Neural progenitor cell (in vitro differentiated cells): ENCODE measurements around the gene CPD. TPM values are rescaled to one million over a fixed set of nuclear protein-coding genes. Genes with fewer than 3 reads are reported as not detected.

Source experiments
- DNase-seq: peaks from one replicate; pipeline ENCODE4 v3.0.0-alpha.2; 2016; ENCODE audit warnings: low spot score
- H2AFZ ChIP-seq: fragments of 200-600 bp; sonication (generic); replicated peaks from 2 replicates; pipeline ENCODE4 v1.6.1; 2016; ENCODE audit warnings: antibody characterized with exemption
- H3F3A ChIP-seq: fragments of 200-600 bp; sonication (generic); 2 replicates; pipeline ENCODE4 v1.6.1; 2016; ENCODE audit warnings: antibody characterized with exemption, low read depth
- H3K27ac ChIP-seq: fragments of 200-600 bp; sonication (generic); 2 replicates; pipeline ENCODE4 v1.5.1; 2016; ENCODE audit warnings: mild to moderate bottlenecking
- H3K27me3 ChIP-seq: fragments of 200-600 bp; sonication (generic); 2 replicates; pipeline ENCODE4 v1.6.1; 2016; ENCODE audit warnings: mild to moderate bottlenecking, moderate library complexity
- H3K36me3 ChIP-seq: fragments of 200-600 bp; sonication (generic); 2 replicates; pipeline ENCODE4 v1.5.1; 2016
- H3K4me1 ChIP-seq: fragments of 200-600 bp; sonication (generic); 2 replicates; pipeline ENCODE4 v1.6.1; 2016; ENCODE audit warnings: mixed run types
- H3K4me2 ChIP-seq: fragments of 200-600 bp; sonication (generic); 2 replicates; pipeline ENCODE4 v1.6.1; 2016
- H3K4me3 ChIP-seq: fragments of 200-600 bp; sonication (generic); 2 replicates; pipeline ENCODE4 v1.5.1; 2016
- H3K79me2 ChIP-seq: fragments of 200-600 bp; sonication (generic); 2 replicates; pipeline ENCODE4 v1.6.1; 2016; ENCODE audit warnings: low read depth
- H3K9ac ChIP-seq: fragments of 200-600 bp; sonication (generic); 2 replicates; pipeline ENCODE4 v1.6.1; 2016
- H3K9me3 ChIP-seq: fragments of 200-600 bp; sonication (generic); 2 replicates; pipeline ENCODE4 v1.5.1; 2016; ENCODE audit warnings: low read depth
- H4K20me1 ChIP-seq: fragments of 200-600 bp; sonication (generic); 2 replicates; pipeline ENCODE4 v1.6.1; 2016; ENCODE audit warnings: low read depth
- H3K27ac Mint-ChIP-seq: 3 replicates; pipeline ENCODE4 v1.8.0; 2021; ENCODE audit warnings: mixed read lengths
- H3K27me3 Mint-ChIP-seq: 2 replicates; pipeline ENCODE4 v1.8.0; 2022; ENCODE audit warnings: low read depth, mild to moderate bottlenecking, inconsistent platforms, moderate library complexity, mixed read lengths; ENCODE audit not compliant: insufficient read depth
- H3K36me3 Mint-ChIP-seq: 3 replicates; pipeline ENCODE4 v1.8.0; 2021; ENCODE audit warnings: mixed read lengths
- H3K4me1 Mint-ChIP-seq: 3 replicates; pipeline ENCODE4 v1.8.0; 2021; ENCODE audit warnings: mixed read lengths
- H3K4me3 Mint-ChIP-seq: 3 replicates; pipeline ENCODE4 v1.8.0; 2021; ENCODE audit warnings: mild to moderate bottlenecking, moderate library complexity, mixed read lengths
- H3K9me3 Mint-ChIP-seq: 3 replicates; pipeline ENCODE4 v1.8.0; 2020; ENCODE audit warnings: mixed read lengths
- EZH2 ChIP-seq: fragments of 200-600 bp; sonication (generic); IDR thresholded peaks from 2 replicates; pipeline ENCODE4 v1.6.1; 2017; ENCODE audit warnings: antibody characterized with exemption, mild to moderate bottlenecking, moderate library complexity
- EZH2phosphoT487 ChIP-seq: fragments of 200-600 bp; sonication (generic); IDR thresholded peaks from 2 replicates; pipeline ENCODE4 v1.6.1; 2017; ENCODE audit warnings: antibody characterized with exemption
- total RNA-seq: library from RNA; depleted of rRNA; stranded (reverse); fragments of >200 nt; gene quantifications from 2 replicates; pipeline ENCODE4 v1.2.3, GENCODE V29; 2015; ENCODE audit warnings: low replicate concordance
- TF ChIP-seq, protein P1 (sequence below): fragments of 200-600 bp; sonication (generic); IDR thresholded peaks from 2 replicates; pipeline ENCODE4 v1.5.1; 2017; ENCODE audit warnings: antibody characterized with exemption, mild to moderate bottlenecking

CPD gene
- total RNA-seq, 1 donor from 2014 or later = 70.8 TPM

DNA sequence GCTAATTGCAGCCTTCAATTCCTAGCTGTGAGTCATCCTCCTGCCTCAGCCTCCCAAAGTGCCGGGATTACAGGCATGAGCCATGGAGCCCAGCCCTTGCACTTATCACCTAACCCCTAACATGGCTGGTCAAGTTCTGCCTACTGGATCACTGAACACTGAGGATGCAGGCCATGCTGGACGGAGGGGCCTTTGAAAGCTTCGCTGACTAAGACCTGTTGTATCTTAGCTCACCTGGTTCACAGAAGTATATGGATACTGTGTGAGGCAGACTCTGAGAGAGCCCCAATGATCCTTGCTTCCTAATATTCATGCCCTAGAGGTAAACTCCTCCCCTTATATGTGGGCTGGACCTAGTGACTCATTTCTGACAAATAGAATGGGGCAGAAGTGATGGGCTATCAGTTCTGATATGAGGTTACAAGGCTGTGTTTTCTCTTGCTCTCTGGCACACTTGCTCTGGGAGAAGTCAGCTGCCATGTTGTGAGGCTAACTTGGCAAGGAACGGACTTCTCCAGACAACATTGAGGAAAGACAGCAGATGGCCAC is 33.1 kb upstream of the CPD start:
- Histone ChIP-seq H3K27me3 (no peaks in the 10 kb centered on the region), H3K4me1 (peaks cover 4% of the 10 kb centered on the region), H3K27ac (no peak overlapping the region), H3K4me3 (no peak overlapping the region), H2AFZ (no peak overlapping the region), H3K9me3 (no peaks in the 10 kb centered on the region), H3K4me2 (no peak overlapping the region), H3K9ac (no peak overlapping the region), H3K79me2 (no peaks in the 10 kb centered on the region), H3F3A (peaks cover 6% of the 10 kb centered on the region), H3K36me3 (no peaks in the 10 kb centered on the region), H4K20me1 (no peaks in the 10 kb centered on the region)
- Mint-ChIP-seq H3K27me3 (no peaks in the 10 kb centered on the region), H3K4me3 (no peak overlapping the region), H3K9me3 (no peaks in the 10 kb centered on the region), H3K36me3 (no peaks in the 10 kb centered on the region), H3K27ac (no peak overlapping the region), H3K4me1 (peaks cover 21% of the 10 kb centered on the region)
- no peak for DNase-seq
- TF ChIP-seq EZH2phosphoT487 (no peak), EZH2 (no peak)
- TF ChIP-seq, protein P1, sequence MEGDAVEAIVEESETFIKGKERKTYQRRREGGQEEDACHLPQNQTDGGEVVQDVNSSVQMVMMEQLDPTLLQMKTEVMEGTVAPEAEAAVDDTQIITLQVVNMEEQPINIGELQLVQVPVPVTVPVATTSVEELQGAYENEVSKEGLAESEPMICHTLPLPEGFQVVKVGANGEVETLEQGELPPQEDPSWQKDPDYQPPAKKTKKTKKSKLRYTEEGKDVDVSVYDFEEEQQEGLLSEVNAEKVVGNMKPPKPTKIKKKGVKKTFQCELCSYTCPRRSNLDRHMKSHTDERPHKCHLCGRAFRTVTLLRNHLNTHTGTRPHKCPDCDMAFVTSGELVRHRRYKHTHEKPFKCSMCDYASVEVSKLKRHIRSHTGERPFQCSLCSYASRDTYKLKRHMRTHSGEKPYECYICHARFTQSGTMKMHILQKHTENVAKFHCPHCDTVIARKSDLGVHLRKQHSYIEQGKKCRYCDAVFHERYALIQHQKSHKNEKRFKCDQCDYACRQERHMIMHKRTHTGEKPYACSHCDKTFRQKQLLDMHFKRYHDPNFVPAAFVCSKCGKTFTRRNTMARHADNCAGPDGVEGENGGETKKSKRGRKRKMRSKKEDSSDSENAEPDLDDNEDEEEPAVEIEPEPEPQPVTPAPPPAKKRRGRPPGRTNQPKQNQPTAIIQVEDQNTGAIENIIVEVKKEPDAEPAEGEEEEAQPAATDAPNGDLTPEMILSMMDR = no peak

DNA sequence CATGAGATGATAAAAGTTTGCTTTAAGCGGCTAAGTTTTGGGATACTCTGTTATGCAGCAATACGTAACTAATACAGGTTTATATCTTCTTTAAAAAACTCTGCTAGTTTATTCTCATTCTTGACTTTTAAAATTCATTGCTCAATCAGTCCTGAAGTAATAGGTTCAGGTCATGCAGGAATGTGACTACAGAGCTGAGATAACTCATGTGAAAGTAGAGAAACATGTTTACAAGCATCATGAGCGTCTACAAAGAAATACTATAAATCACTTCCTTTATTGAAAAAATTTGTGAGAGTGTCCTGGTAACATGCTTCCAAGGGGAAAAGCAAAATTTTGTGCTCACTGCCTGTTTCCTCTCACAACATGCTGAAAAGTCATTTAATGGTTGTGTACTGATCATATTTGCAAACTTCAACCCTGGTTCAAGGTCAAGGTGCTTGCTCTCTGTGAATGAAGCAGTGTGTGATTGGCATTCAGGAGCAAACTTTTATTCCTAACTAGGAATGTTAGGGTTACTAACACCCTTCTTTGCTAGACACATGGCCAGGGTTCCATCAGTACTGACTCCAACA is 32.4 kb upstream of the CPD start:
- H3K4me1 Mint-ChIP-seq = peaks cover 16% of the 10 kb centered on the region
- H3K9me3 Mint-ChIP-seq = no peaks in the 10 kb centered on the region

DNA sequence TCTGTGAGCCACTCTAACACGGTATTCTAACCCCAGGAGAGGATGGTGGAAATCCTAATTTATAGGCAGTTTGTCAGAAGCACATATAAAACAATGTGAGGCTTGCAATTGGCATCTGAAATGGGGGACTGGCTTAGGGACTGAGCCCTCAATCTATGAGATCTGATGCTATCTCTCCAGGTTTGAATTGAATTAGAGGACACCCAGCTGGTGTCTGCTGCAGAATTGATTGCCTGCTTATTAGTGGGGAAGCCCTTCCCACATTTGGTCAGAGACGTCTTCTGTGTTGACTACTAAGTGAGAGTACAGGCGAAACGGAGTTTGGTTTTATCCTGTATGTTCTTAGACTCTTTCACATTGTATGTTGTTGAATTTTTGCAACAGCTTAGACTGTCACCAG is 31.2 kb upstream of the CPD start:
- H3K36me3 Mint-ChIP-seq = no peaks in the 10 kb centered on the region

More for the DNA sequence above, 32.4 kb upstream of the CPD start:
- Histone ChIP-seq H3K27ac (no peak overlapping the region), H3K79me2 (no peaks in the 10 kb centered on the region), H3K9me3 (no peaks in the 10 kb centered on the region), H3K27me3 (no peaks in the 10 kb centered on the region), H3K36me3 (no peaks in the 10 kb centered on the region), H3K4me1 (no peaks in the 10 kb centered on the region), H3K4me2 (no peak overlapping the region), H3F3A (no peaks in the 10 kb centered on the region), H3K4me3 (no peak overlapping the region), H4K20me1 (no peaks in the 10 kb centered on the region), H3K9ac (no peak overlapping the region), H2AFZ (no peak overlapping the region)
- H3K4me3 Mint-ChIP-seq = no peak overlapping the region
- TF ChIP-seq EZH2phosphoT487 (no peak), EZH2 (no peak)
- TF ChIP-seq, protein P1 = no peak
- H3K27me3 Mint-ChIP-seq = no peaks in the 10 kb centered on the region
- DNase-seq = no peak
- H3K27ac Mint-ChIP-seq = no peak overlapping the region
- H3K36me3 Mint-ChIP-seq = no peaks in the 10 kb centered on the region

More for the DNA sequence above, 31.2 kb upstream of the CPD start:
- no peak overlapping the region for H3K4me3 ChIP-seq
- H3K79me2 ChIP-seq = no peaks in the 10 kb centered on the region
- Mint-ChIP-seq H3K4me1 (peaks cover 13% of the 10 kb centered on the region), H3K27me3 (no peaks in the 10 kb centered on the region), H3K4me3 (no peak overlapping the region), H3K27ac (no peak overlapping the region), H3K9me3 (peaks cover 2% of the 10 kb centered on the region)
- no peak overlapping the region for H3K4me2 ChIP-seq
- H3K27ac ChIP-seq = no peak overlapping the region
- H4K20me1 ChIP-seq = no peaks in the 10 kb centered on the region
- no peaks in the 10 kb centered on the region for H3K36me3 ChIP-seq
- H3F3A ChIP-seq = no peaks in the 10 kb centered on the region
- no peaks in the 10 kb centered on the region for H3K27me3 ChIP-seq
- no peak overlapping the region for H2AFZ ChIP-seq
- TF ChIP-seq EZH2 = no peak
- TF ChIP-seq EZH2phosphoT487 = no peak
- TF ChIP-seq, protein P1 = no peak
- H3K4me1 ChIP-seq = no peaks in the 10 kb centered on the region
- DNase-seq = no peak
- no peak overlapping the region for H3K9ac ChIP-seq
- no peaks in the 10 kb centered on the region for H3K9me3 ChIP-seq
